NAMALWA (cell line): ENCODE measurements around the gene ESYT2.

Experiments
- DNase-seq: peaks from one replicate; pipeline ENCODE4 v3.0.0-alpha.2; 2015; ENCODE audit warnings: low spot score

ESYT2 gene

GRCh38 chr7:158824028-158824427, 5.3 kb downstream of the ESYT2 start:
- DNase-seq: no peak

DNA sequence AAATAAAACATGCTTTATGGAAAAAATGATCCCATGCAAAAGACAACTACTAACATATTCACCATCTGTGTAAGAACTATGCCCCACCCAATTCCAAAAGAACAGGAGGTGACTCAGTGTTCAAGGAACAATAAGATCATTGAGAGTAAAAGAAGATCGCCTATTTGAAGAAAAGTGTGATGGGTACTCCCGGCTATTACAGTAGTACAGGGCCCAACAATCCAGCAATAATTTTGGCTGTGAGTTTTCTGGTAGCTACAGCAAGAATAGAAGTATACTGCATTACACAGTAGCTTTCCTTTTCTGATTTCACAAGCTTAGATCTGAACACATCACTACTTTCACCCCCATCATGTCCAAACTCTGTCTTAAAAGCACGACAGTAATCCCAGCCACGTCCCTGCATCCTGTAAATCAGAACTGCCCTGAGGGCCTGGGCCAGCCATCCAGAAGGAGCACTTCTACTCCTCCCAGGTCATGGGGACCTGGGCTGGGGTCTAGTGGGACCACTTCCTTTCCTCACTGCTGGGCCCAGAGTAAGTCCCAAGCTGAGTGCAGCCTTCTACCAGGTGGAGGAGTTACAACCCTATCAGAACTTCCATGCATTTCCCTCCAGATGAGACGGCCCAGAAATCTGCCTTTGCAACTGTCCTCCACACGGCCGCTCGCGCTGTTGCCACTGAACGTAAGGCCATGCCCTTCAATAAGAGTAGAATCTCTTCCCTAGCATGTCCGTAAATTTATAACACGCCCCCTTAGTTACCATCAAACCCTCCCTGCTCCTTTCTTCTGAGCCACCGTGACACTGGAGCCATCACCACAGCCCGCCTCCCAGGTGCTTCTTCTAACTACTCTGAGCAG, 7.9 kb downstream of the ESYT2 start:
- DNase-seq: no peak

DNA sequence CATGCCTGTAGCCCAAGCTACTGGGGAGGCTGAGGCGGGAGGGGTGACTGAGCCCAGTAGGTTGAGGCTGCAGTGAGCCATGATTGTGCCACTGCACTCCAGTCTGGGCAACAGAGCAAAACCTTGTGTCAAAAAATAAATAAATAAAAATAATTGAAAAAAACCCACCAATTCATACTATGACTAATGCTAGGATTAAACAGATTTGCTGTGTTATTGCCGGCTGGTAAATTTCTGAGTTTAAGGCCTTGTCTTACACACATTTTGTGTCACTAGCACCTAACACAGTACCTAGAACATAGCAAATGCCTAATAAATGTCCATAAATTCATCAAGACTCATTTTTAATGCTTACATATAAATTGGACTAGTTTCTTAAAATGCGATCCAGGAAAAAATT, 8.7 kb downstream of the ESYT2 start:
- DNase-seq: no peak

DNA sequence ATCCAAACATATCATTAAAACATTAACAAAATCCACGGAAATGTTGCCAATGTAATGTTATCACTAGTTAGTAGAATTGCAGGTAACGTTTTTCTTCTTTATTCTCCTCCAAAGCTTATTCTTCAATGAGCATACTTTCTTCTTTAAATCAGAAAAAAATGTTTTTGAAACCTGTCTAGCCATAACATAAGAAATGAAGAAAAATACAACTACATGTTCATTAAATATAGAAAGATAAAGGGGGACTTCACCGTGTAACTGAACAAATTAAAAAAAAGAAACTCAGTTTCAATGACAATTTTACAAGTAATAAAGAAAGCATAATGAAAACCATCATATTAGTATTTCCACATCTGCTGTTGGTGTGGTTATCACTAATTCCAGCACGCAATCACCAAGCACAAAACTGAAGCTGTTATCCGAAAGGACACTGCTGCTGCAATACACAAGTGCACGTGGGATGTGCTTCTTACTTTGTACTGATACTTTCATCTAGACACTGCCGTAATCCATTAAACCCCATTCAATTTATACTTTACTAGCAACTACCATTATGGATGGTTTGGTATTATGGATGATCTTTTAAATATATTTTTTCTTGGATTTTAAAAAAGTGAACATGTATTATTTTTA, 9.6 kb downstream of the ESYT2 start:
- no peak for DNase-seq

- peak; percentile 51 for DNase-seq
Measured at GRCh38 chr7:158818325-158819213, 10.7 kb downstream of the ESYT2 start.

- DNase-seq: no peak
Measured at GRCh38 chr7:158816995-158817394, 12.3 kb downstream of the ESYT2 start.

- DNase-seq: no peak
Measured at GRCh38 chr7:158816271-158816670, 13.0 kb downstream of the ESYT2 start.

- no peak for DNase-seq
Measured at GRCh38 chr7:158815800-158816128, 13.5 kb downstream of the ESYT2 start.

GRCh38 chr7:158815083-158815799, 14.1 kb downstream of the ESYT2 start:
- no peak for DNase-seq

DNA sequence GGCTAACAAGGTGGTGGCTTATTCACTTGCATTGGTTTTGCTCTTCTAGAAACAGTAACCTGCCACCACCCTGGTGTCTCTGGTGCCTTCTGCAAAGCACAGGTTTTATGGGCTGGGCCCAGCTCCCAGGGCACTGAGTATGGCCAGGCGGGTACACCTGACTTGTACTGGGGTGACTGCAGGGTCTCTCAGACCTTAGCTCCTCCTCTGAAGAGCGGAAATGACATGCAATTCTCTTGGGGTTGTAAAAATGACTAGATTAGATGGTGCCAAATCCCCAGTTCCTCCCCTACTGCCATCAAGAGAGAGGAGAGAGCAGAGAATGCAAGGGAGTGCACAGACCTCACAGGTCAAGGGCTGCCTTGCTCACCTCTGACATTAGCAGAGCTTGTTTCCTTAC, 14.7 kb downstream of the ESYT2 start:
- peak; percentile 45 for DNase-seq

DNA sequence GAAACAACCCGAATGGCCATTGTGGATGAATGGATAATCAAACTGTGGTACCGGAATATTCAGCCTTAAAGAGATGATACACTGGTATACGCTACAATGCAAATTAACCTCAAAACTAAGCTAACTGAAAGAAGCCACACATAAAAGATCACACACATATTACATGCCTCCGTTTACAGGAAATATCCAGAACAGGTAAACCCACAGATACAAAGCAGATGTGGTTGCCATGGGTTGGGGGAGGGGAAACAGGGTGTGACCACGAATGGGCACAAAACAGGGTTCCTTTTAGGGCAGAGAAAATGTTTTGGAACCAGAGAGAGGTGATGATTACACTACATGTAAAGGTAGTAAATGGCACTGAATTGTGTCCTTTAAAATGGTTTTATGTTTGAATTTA, 16.6 kb downstream of the ESYT2 start:
- DNase-seq: no peak

DNA sequence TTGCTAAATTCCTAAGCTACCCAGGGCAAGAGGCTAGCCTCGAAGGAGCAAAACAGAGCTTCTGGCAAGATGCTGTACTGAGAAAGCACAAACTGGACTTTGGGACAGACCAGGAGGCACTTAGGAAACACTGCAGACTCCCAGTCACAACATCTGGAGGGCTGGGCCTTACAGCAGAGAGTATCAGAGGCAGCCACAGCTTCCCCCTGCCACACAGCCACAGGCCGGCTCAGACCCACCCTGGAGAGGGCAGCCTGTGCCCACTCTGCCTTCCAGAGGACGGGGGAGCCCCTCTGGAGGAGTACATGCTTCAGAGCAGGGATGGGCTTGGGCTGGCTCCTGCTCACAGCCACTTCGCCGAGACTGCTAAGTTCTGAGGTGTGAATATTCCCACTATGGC, 17.4 kb downstream of the ESYT2 start:
- no peak for DNase-seq

DNA sequence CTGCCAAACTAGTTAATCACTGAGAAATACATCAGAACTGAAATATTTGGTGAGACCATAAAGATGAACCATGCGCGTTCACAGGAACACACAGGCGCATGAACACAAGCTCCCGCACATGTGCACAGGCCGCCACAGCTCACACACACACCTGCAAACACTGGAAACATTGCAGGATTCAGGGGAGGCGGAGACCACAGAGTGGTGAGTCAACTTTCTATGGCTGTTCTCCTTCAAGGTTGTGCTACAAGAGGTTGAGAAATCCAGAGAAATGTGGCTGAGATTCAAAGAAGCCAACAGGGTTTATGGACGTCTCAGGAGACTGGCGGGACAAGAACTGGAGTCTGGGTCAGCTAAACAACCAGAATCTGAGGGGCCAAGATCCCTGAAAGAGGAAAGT, 17.8 kb downstream of the ESYT2 start:
- DNase-seq: no peak

DNA sequence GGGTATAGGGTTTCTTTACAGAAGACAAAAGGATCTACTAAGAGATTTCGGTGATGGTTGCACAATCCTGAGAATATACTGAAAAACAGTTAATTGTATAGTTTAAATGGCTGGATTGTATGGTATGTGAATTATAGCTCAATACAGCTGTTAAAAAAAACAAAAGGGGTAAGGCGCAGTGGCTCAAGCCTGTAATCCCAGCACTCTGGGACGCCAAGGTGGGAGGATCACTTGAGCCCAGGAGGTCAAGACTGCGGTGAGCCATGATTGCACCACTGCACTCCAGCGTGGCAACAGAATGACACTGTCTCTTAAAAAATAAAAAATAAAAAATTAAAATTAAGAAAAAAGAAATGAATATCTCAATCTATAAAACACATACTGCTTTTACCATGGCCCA, 18.5 kb downstream of the ESYT2 start:
- DNase-seq: no peak

DNA sequence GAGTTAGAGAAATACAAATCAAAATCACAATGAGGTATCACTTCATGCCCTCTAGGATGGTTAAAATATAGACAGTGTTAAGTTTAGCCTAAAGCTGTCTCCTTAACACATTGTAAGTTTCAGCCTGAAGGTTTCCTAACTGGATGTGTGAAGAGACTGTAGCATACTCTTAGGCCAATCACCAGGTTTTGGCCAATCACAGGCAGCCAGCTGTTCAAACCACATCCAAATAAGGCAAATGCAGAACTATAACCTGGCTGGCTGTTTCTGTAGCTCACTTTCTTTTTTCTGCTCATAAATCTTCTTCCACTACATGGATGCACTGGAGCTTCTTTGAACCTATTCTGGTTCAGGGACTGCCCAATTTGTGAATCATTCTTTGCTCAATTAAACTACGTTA, 19.7 kb downstream of the ESYT2 start:
- DNase-seq: peak; percentile 42

DNA sequence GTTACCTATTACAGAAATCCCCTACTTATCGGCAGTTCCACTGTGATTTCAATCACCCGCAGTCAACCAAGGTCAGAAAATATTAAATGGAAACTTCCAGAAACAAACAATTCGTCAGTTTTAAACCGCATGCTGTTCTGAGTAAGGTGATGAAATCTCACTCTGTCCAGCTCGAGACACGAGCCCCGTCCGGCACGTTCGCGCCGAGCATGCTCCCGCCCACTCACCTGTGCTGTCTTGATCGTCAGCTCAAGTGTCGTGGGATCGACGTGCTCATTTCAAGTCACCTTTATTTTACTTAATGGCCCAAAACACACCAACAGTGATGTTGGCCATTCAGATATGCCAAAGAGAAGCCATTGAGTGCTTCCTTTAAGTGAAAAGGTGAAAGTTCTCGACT, 21.2 kb downstream of the ESYT2 start:
- no peak for DNase-seq

- peak; percentile 46 for DNase-seq
Measured at GRCh38 chr7:158805937-158806336, 23.4 kb downstream of the ESYT2 start.

DNA sequence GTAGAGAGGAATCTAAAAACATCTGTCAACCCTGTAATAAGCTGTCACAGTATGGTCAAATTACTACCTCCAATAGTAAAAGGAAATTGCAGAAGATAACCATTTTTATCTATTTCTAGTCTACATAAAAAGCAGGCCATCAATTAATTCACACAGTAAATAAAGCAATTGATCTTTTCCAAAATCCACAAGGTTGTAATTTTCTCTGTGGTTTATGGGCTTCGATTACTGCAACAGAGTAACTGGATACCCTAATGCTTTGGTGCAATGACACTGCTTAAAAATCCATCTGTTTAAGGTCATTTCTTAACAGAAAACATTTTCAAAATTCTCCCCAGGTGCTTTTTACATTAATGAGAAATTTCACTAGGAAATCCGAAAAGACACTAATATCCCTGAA, 23.9 kb downstream of the ESYT2 start:
- no peak for DNase-seq

- no peak for DNase-seq
Measured at GRCh38 chr7:158804335-158804734, 25.0 kb downstream of the ESYT2 start.

- DNase-seq: no peak
Measured at GRCh38 chr7:158803367-158803969, 25.8 kb downstream of the ESYT2 start.

GRCh38 chr7:158802535-158803366, 26.6 kb downstream of the ESYT2 start:
- DNase-seq: no peak
